ENCODE data around the gene NSD2. TPM values are rescaled to one million over a fixed set of nuclear protein-coding genes. Genes with fewer than 3 reads are reported as not detected.
A peak's percentile ranks its signal among the peaks of the same experiment; 100 is the strongest.
"Not testable (repeated sequence)": the region's sequence is repeated elsewhere in the genome, so short reads cannot be mapped to it uniquely, and the experiment has no call there.

NSD2 gene
- total RNA-seq, 2 donors from 2014 or later = 153 to 208 TPM

- H3K4me3 Mint-ChIP-seq = no peak overlapping the region
- Histone ChIP-seq H3K27me3 (ENCODE audit: control insufficient read depth, insufficient read depth, low read length, poor library complexity, severe bottlenecking) (no peaks in the 10 kb centered on the region), H3K27ac (ENCODE audit: low read depth, low read length) (no peak overlapping the region), H3K9me3 (ENCODE audit: control insufficient read depth, low read length) (no peaks in the 10 kb centered on the region), H3K4me1 (ENCODE audit: control insufficient read depth, insufficient read depth, low read length) (no peaks in the 10 kb centered on the region), H3K4me3 (ENCODE audit: low read length) (no peak overlapping the region), H3K36me3 (ENCODE audit: control insufficient read depth, insufficient read depth, low read length) (no peaks in the 10 kb centered on the region), H3K9ac (ENCODE audit: extremely low read depth, low read length, poor library complexity, severe bottlenecking) (no peak overlapping the region)
- no peaks in the 10 kb centered on the region for H3K9me3 Mint-ChIP-seq
- no peak for TF ChIP-seq CTCF (conservative IDR thresholded peaks at IDR 0.05)
- 92 to 96% methylated on average over 3 of the region's 3 CpGs for WGBS, 2 experiments (ENCODE audit: insufficient coverage in 1 of 2, insufficient read length in 1 of 2)
- H3K27ac Mint-ChIP-seq = no peak overlapping the region
- DNase-seq = no peak
- H3K27me3 Mint-ChIP-seq (ENCODE audit: insufficient read depth) = peaks cover 19% of the 10 kb centered on the region
- peaks cover 7% of the 10 kb centered on the region for H3K36me3 Mint-ChIP-seq (ENCODE audit: low read depth)
- peaks cover 12% of the 10 kb centered on the region for H3K4me1 Mint-ChIP-seq
These were observed 140.4 kb downstream of the NSD2 start for GRCh38 chr4:2011583-2011982.

GRCh38 chr4:2015008-2015407, 143.8 kb downstream of the NSD2 start:
- Histone ChIP-seq H3K4me1 (ENCODE audit: control insufficient read depth, insufficient read depth, low read length) (no peaks in the 10 kb centered on the region), H3K27me3 (ENCODE audit: control insufficient read depth, insufficient read depth, low read length, poor library complexity, severe bottlenecking) (no peaks in the 10 kb centered on the region), H3K27ac (ENCODE audit: low read depth, low read length) (no peak overlapping the region), H3K36me3 (ENCODE audit: control insufficient read depth, insufficient read depth, low read length) (no peaks in the 10 kb centered on the region), H3K4me3 (ENCODE audit: low read length) (no peak overlapping the region), H3K9ac (ENCODE audit: extremely low read depth, low read length, poor library complexity, severe bottlenecking) (no peak overlapping the region), H3K9me3 (ENCODE audit: control insufficient read depth, low read length) (no peaks in the 10 kb centered on the region)
- H3K27me3 Mint-ChIP-seq (ENCODE audit: insufficient read depth) = peaks cover 24% of the 10 kb centered on the region
- H3K9me3 Mint-ChIP-seq = no peaks in the 10 kb centered on the region
- no peaks in the 10 kb centered on the region for H3K36me3 Mint-ChIP-seq (ENCODE audit: low read depth)
- no peak for TF ChIP-seq CTCF (conservative IDR thresholded peaks at IDR 0.05)
- no peak for DNase-seq
- H3K4me3 Mint-ChIP-seq = no peak overlapping the region
- no peak overlapping the region for H3K27ac Mint-ChIP-seq
- H3K4me1 Mint-ChIP-seq = no peaks in the 10 kb centered on the region
- 87 to 89% methylated on average over 4 of the region's 4 CpGs for WGBS, 2 experiments (ENCODE audit: insufficient coverage in 1 of 2, insufficient read length in 1 of 2)

- H3K9me3 Mint-ChIP-seq = peaks cover 16% of the 10 kb centered on the region
- not testable (repeated sequence) for H3K27me3 ChIP-seq (ENCODE audit: control insufficient read depth, insufficient read depth, low read length, poor library complexity, severe bottlenecking); H3K27ac ChIP-seq (ENCODE audit: low read depth, low read length); H3K4me1 ChIP-seq (ENCODE audit: control insufficient read depth, insufficient read depth, low read length); H3K9me3 ChIP-seq (ENCODE audit: control insufficient read depth, low read length); H3K36me3 ChIP-seq (ENCODE audit: control insufficient read depth, insufficient read depth, low read length); H3K36me3 Mint-ChIP-seq (ENCODE audit: low read depth)
- TF ChIP-seq CTCF (conservative IDR thresholded peaks at IDR 0.05) = peak; percentile 25
- DNase-seq = peak; percentile 84
- peak overlapping the region; percentile 37 for H3K4me3 Mint-ChIP-seq
- Histone ChIP-seq H3K9ac (ENCODE audit: extremely low read depth, low read length, poor library complexity, severe bottlenecking) (peak overlapping the region; percentile 34), H3K4me3 (ENCODE audit: low read length) (peak overlapping the region; percentile 5)
- 49 to 57% methylated on average over 12 to 15 of the region's 15 CpGs for WGBS, 2 experiments (ENCODE audit: insufficient coverage in 1 of 2, insufficient read length in 1 of 2)
- H3K27me3 Mint-ChIP-seq (ENCODE audit: insufficient read depth) = peaks cover 16% of the 10 kb centered on the region
- H3K4me1 Mint-ChIP-seq = peaks cover 13% of the 10 kb centered on the region
- H3K27ac Mint-ChIP-seq = peak overlapping the region; percentile 96
These were observed 150.3 kb downstream of the NSD2 start for GRCh38 chr4:2021358-2022018.
